Mucosa of stomach (tissue), 1 donor: Measurements from ENCODE around the gene ANKRD11.
"Not testable (repeated sequence)": the region's sequence is repeated elsewhere in the genome, so short reads cannot be mapped to it uniquely, and the experiment has no call there.

ENCODE experiments used
- H3K27me3 ChIP-seq: one replicate; pipeline ENCODE4 v1.7.0; 2013; ENCODE audit warnings: mild to moderate bottlenecking, low read length; ENCODE audit not compliant: control insufficient read depth, insufficient read depth
- H3K36me3 ChIP-seq: one replicate; pipeline ENCODE4 v1.7.0; 2013; ENCODE audit warnings: low read length; ENCODE audit not compliant: control insufficient read depth, insufficient read depth
- H3K4me1 ChIP-seq: one replicate; pipeline ENCODE4 v1.7.0; 2013; ENCODE audit warnings: mild to moderate bottlenecking, low read length; ENCODE audit not compliant: control insufficient read depth, insufficient read depth
- H3K4me3 ChIP-seq: one replicate; pipeline ENCODE4 v1.7.0; 2013; ENCODE audit warnings: low read length
- H3K9ac ChIP-seq: one replicate; pipeline ENCODE4 v1.7.0; 2013; ENCODE audit warnings: mild to moderate bottlenecking, low read length, moderate library complexity
- H3K9me3 ChIP-seq: one replicate; pipeline ENCODE4 v1.7.0; 2013; ENCODE audit warnings: mild to moderate bottlenecking, low read length, moderate library complexity; ENCODE audit not compliant: control insufficient read depth
- donor health status: Pancreatic carcinoma.

Gene ANKRD11

DNA sequence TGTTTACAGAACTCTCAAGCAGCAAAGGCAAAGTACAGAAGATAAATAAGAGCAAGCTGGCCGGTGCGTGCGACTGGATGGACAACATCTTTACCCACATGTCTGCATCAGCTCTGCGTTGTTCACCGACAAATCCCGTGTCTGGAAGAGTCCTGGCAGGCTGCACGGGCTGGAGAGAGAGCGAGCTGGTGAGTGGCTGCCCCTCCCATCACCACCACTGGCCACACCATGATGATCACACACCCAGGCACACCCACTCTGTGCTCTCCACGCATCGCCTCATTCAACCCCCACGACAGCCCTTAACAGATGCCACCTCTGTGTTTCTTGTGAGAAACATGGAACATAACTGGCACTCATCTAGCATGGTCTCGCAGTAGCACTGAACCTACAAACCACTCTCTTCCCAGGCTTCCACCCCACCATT, 59.2 kb downstream of the ANKRD11 start:
- Histone ChIP-seq H3K4me1 (peaks cover 22% of the 10 kb centered on the region), H3K9ac (no peak overlapping the region), H3K36me3 (no peaks in the 10 kb centered on the region), H3K4me3 (no peak overlapping the region), H3K9me3 (no peaks in the 10 kb centered on the region), H3K27me3 (no peaks in the 10 kb centered on the region)

DNA sequence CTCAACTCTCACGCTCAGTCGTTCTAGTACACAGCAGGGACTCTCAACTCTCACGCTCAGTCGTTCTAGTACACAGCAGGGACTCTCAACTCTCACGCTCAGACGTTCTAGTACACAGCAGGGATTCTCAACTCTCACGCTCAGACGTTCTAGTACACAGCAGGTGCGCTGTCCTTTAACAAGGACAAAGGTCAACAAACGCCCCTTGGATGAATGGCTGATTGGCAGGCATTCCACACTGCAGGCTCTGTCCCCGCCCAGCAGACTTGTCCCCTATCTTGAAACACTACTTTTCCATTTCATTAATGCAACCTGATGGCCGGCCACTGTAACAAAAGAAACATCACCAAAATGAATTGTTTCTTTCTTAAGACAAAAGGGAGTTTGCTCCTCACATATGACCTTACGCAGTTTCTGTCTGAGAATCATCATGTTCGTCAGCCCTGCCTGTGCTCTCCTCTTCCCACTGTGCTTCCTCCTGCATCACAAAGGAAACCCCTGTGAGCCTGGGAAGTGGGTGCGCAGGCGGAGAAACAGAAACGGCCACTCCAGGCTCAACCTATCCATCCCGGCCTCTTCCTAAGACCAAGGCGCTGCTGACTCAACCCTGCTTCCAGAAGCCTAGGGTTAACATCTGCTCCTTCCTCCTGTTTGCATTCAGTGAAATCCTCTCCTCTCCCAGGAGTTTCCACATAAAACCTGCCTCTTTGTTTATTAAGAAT, 59.8 kb downstream of the ANKRD11 start:
- Histone ChIP-seq H3K4me3 (no peak overlapping the region), H3K9ac (no peak overlapping the region)

DNA sequence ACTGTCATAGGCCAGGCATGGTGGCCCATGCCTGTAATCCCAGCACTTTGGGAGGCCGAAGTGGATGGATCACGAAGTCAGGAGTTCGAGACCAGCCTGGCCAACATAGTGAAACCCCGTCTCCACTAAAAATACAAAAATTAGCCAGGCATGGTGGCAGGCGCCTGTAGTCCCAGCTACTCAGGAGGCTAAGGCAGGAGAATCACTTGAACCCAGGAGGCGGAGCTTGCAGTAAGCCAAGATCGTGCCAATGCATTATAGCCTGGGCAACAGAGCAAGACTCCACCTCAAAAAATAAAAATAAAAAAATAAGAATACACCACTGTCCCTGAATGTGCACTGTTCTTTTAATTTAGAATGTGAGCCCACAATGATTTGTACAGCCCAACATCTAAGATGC, 61.8 kb downstream of the ANKRD11 start:
- H3K9ac ChIP-seq, H3K4me3 ChIP-seq, H3K36me3 ChIP-seq, H3K9me3 ChIP-seq, H3K27me3 ChIP-seq: not testable (repeated sequence)
- H3K4me1 ChIP-seq = peaks cover 25% of the 10 kb centered on the region

More for the DNA sequence above, 59.8 kb downstream of the ANKRD11 start:
- no peaks in the 10 kb centered on the region for H3K27me3 ChIP-seq
- H3K36me3 ChIP-seq = no peaks in the 10 kb centered on the region
- peaks cover 25% of the 10 kb centered on the region for H3K4me1 ChIP-seq
- no peaks in the 10 kb centered on the region for H3K9me3 ChIP-seq

DNA sequence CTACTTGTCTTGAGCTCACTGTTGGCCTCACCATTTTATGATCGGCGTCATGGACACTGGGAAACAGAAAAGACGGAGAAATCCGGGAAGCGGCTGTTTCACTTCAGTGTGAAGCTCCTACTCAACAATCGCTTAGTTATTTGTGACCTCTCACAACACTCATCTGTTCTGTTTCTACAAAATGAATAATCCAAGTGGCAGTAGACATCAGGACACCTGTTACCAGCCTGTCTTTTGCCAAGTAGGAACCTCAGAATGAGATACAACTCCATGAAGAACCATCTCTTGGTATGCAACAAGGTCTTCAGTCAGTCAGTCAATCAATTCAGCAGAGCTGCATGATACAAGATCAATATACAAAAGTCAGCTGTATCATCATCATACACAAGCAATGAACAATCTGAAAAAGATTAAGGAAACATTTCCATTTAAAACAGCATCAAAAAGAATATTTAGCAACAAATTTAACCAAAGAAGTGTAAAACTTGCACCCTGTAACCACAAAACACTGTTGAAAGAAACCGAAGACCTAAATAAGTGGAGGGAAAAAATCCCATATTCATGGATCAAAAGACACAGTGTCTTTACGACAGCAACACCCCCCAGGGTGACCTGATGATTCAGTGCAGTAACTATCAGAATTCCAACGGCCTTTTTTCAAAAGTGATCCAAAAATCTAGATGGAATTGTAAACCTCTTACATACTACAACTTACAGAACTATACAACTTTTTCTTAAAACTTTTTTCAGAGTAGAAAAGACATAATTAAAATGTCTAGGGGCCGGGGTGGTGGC, 63.4 kb downstream of the ANKRD11 start:
- Histone ChIP-seq H3K9me3 (no peaks in the 10 kb centered on the region), H3K4me1 (peaks cover 19% of the 10 kb centered on the region)

GRCh38 chr16:89425523-89425922, 64.8 kb downstream of the ANKRD11 start:
- Histone ChIP-seq H3K36me3 (no peaks in the 10 kb centered on the region), H3K27me3 (no peaks in the 10 kb centered on the region), H3K4me3 (no peak overlapping the region), H3K4me1 (peaks cover 5% of the 10 kb centered on the region), H3K9me3 (no peaks in the 10 kb centered on the region), H3K9ac (no peak overlapping the region)

More for the DNA sequence above, 63.4 kb downstream of the ANKRD11 start:
- H3K36me3 ChIP-seq = no peaks in the 10 kb centered on the region
- H3K4me3 ChIP-seq = no peak overlapping the region
- H3K9ac ChIP-seq = no peak overlapping the region
- no peaks in the 10 kb centered on the region for H3K27me3 ChIP-seq

DNA sequence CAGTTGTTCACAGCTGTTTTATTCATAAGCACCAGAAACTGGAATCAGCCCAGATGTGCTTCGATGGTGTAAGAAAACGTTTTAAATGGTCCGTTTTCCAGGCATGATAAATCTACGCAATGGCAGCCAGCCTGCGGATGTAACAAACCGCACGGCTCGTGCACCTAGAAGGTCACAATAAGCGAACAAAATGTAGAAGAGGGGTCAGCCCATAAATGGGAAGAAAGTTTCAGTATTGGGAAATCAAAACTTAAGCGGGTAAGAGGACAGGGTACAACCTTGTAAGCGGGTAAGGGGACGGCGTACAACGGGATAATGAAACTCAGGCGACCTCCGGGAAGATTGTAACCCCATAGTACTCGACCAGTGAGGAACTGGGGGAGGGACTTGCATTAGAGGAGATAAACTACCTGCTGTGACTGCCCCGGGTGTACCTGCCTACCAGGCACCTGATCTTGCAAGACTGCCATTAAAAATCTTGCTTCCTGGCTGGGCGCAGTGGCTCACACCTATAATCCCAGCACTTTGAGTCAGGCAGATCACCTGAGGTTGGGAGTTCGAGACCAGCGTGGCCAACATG, 66.6 kb downstream of the ANKRD11 start:
- Histone ChIP-seq H3K9ac (no peak overlapping the region), H3K4me1 (peaks cover 3% of the 10 kb centered on the region), H3K4me3 (no peak overlapping the region), H3K36me3 (no peaks in the 10 kb centered on the region), H3K9me3 (no peaks in the 10 kb centered on the region), H3K27me3 (no peaks in the 10 kb centered on the region)

GRCh38 chr16:89422905-89423630, 67.3 kb downstream of the ANKRD11 start:
- no peak overlapping the region for H3K4me3 ChIP-seq
- H3K27me3 ChIP-seq = no peaks in the 10 kb centered on the region
- H3K36me3 ChIP-seq = no peaks in the 10 kb centered on the region
- peaks cover 3% of the 10 kb centered on the region for H3K4me1 ChIP-seq
- no peaks in the 10 kb centered on the region for H3K9me3 ChIP-seq
- H3K9ac ChIP-seq = no peak overlapping the region

- Histone ChIP-seq H3K36me3 (no peaks in the 10 kb centered on the region), H3K9ac (no peak overlapping the region), H3K4me1 (peaks cover 5% of the 10 kb centered on the region)
Observed at GRCh38 chr16:89422527-89422904, 67.8 kb downstream of the ANKRD11 start.

DNA sequence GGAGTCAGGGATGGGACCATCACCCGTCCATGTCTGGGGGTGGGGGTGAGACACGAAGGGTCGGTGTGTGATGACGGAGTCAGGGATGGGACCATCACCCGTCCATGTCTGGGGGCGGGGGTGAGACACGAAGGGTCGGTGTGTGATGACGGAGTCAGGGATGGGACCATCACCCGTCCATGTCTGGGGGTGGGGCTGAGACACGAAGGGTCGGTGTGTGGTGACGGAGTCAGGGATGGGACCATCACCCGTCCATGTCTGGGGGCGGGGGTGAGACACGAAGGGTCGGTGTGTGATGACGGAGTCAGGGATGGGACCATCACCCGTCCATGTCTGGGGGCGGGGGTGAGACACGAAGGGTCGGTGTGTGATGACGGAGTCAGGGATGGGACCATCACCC, 69.1 kb downstream of the ANKRD11 start:
- not testable (repeated sequence) for H3K9ac ChIP-seq, H3K4me3 ChIP-seq, H3K36me3 ChIP-seq, H3K27me3 ChIP-seq, H3K9me3 ChIP-seq
- H3K4me1 ChIP-seq = peaks cover 15% of the 10 kb centered on the region

More at GRCh38 chr16:89422527-89422904, 67.8 kb downstream of the ANKRD11 start:
- H3K27me3 ChIP-seq = no peaks in the 10 kb centered on the region
- H3K9me3 ChIP-seq = no peaks in the 10 kb centered on the region
- no peak overlapping the region for H3K4me3 ChIP-seq

GRCh38 chr16:89420204-89420603, 70.2 kb downstream of the ANKRD11 start:
- no peaks in the 10 kb centered on the region for H3K36me3 ChIP-seq
- no peak overlapping the region for H3K4me3 ChIP-seq
- H3K9me3 ChIP-seq = no peaks in the 10 kb centered on the region
- no peaks in the 10 kb centered on the region for H3K27me3 ChIP-seq
- H3K4me1 ChIP-seq = peaks cover 12% of the 10 kb centered on the region
- H3K9ac ChIP-seq = no peak overlapping the region

- Histone ChIP-seq H3K4me1 (peaks cover 20% of the 10 kb centered on the region), H3K4me3 (no peak overlapping the region), H3K9ac (no peak overlapping the region), H3K36me3 (no peaks in the 10 kb centered on the region), H3K9me3 (no peaks in the 10 kb centered on the region), H3K27me3 (no peaks in the 10 kb centered on the region)
Observed at GRCh38 chr16:89418352-89418751, 72.0 kb downstream of the ANKRD11 start.

- Histone ChIP-seq H3K36me3 (no peaks in the 10 kb centered on the region), H3K27me3 (no peaks in the 10 kb centered on the region), H3K9me3 (no peaks in the 10 kb centered on the region), H3K4me1 (peaks cover 20% of the 10 kb centered on the region), H3K9ac (no peak overlapping the region), H3K4me3 (no peak overlapping the region)
Observed at GRCh38 chr16:89417352-89417751, 73.0 kb downstream of the ANKRD11 start.
